HG03025 (cell line): Measurements from ENCODE around the gene SND1.

Source experiments
- ATAC-seq: cut with Tn5 transposase; IDR thresholded peaks from one replicate; pipeline ENCODE4 v1.9.1; 2021; ENCODE audit warnings: mild to moderate bottlenecking, moderate library complexity; ENCODE audit not compliant: unreplicated experiment, low FRiP score

Gene SND1

GRCh38 chr7:128074336-128074735 lies 422.3 kb downstream of the SND1 start:
- ATAC-seq, result no peak

- ATAC-seq, result no peak
Observed at GRCh38 chr7:128074736-128075135, 422.7 kb downstream of the SND1 start.

GRCh38 chr7:128075242-128076095 lies 423.5 kb downstream of the SND1 start:
- no peak for ATAC-seq

GRCh38 chr7:128076196-128076795 lies 424.3 kb downstream of the SND1 start:
- no peak for ATAC-seq

- no peak for ATAC-seq
Observed at GRCh38 chr7:128076796-128077271, 424.8 kb downstream of the SND1 start.

GRCh38 chr7:128078309-128078708 lies 426.3 kb downstream of the SND1 start:
- ATAC-seq, result no peak

- ATAC-seq, result no peak
Observed at GRCh38 chr7:128080169-128080568, 428.2 kb downstream of the SND1 start.

- no peak for ATAC-seq
Observed at GRCh38 chr7:128081351-128081750, 429.4 kb downstream of the SND1 start.

GRCh38 chr7:128081808-128082207 lies 429.8 kb downstream of the SND1 start:
- no peak for ATAC-seq

GRCh38 chr7:128082431-128082830 lies 430.4 kb downstream of the SND1 start:
- ATAC-seq, result no peak

GRCh38 chr7:128084896-128085608 lies 433.1 kb downstream of the SND1 start:
- ATAC-seq, result no peak

GRCh38 chr7:128090492-128090891 lies 438.5 kb downstream of the SND1 start:
- no peak for ATAC-seq

- ATAC-seq, result no peak
Observed at GRCh38 chr7:128091106-128091505, 439.1 kb downstream of the SND1 start.

- ATAC-seq, result no peak
Observed at GRCh38 chr7:128092221-128092620, 440.2 kb downstream of the SND1 start.

GRCh38 chr7:128093614-128094570 lies 441.9 kb downstream of the SND1 start:
- no peak for ATAC-seq

GRCh38 chr7:128094686-128095085 lies 442.7 kb downstream of the SND1 start:
- ATAC-seq, result no peak

- no peak for ATAC-seq
Observed at GRCh38 chr7:128097211-128097731, 445.3 kb downstream of the SND1 start.

GRCh38 chr7:128098629-128099028 lies 446.6 kb downstream of the SND1 start:
- no peak for ATAC-seq

GRCh38 chr7:128099204-128099671 lies 447.2 kb downstream of the SND1 start:
- ATAC-seq, result no peak
